SHP77 treated with DMSO at 0.1 percent for 48 hours (cell line): ENCODE data around the gene CSMD2.

Experiments used
- DNase-seq: peaks from one replicate; lab custom pipeline; 2025; lab: John Stamatoyannopoulos, UW

CSMD2 gene

GRCh38 chr1:33601751-33602150, 563.3 kb downstream of the CSMD2 start:
- DNase-seq: no peak

- DNase-seq: no peak
These were observed 565.4 kb downstream of the CSMD2 start for GRCh38 chr1:33599516-33600115.

- no peak for DNase-seq
These were observed 576.3 kb downstream of the CSMD2 start for GRCh38 chr1:33588726-33589125.

GRCh38 chr1:33586795-33587194, 578.2 kb downstream of the CSMD2 start:
- DNase-seq: no peak

GRCh38 chr1:33586106-33586505, 578.9 kb downstream of the CSMD2 start:
- DNase-seq: no peak

GRCh38 chr1:33583567-33583966, 581.5 kb downstream of the CSMD2 start:
- no peak for DNase-seq

GRCh38 chr1:33578557-33579448, 586.2 kb downstream of the CSMD2 start:
- DNase-seq: no peak

GRCh38 chr1:33577663-33578062, 587.4 kb downstream of the CSMD2 start:
- no peak for DNase-seq

GRCh38 chr1:33576821-33577599, 588.0 kb downstream of the CSMD2 start:
- DNase-seq: no peak

- no peak for DNase-seq
These were observed 589.6 kb downstream of the CSMD2 start for GRCh38 chr1:33575324-33575879.

- no peak for DNase-seq
These were observed 591.4 kb downstream of the CSMD2 start for GRCh38 chr1:33573661-33574060.

GRCh38 chr1:33572387-33572786, 592.6 kb downstream of the CSMD2 start:
- DNase-seq: no peak

- no peak for DNase-seq
These were observed 595.7 kb downstream of the CSMD2 start for GRCh38 chr1:33569331-33569730.

- no peak for DNase-seq
These were observed 601.3 kb downstream of the CSMD2 start for GRCh38 chr1:33563699-33564098.

GRCh38 chr1:33562563-33562962, 602.5 kb downstream of the CSMD2 start:
- no peak for DNase-seq

- no peak for DNase-seq
These were observed 603.5 kb downstream of the CSMD2 start for GRCh38 chr1:33561576-33561975.

- no peak for DNase-seq
These were observed 604.4 kb downstream of the CSMD2 start for GRCh38 chr1:33560680-33561079.

- DNase-seq: no peak
These were observed 616.3 kb downstream of the CSMD2 start for GRCh38 chr1:33548721-33549120.

GRCh38 chr1:33548319-33548718, 616.7 kb downstream of the CSMD2 start:
- DNase-seq: no peak

GRCh38 chr1:33547576-33547975, 617.5 kb downstream of the CSMD2 start:
- DNase-seq: no peak

GRCh38 chr1:33541966-33542365, 623.1 kb downstream of the CSMD2 start:
- no peak for DNase-seq

- no peak for DNase-seq
These were observed 627.1 kb downstream of the CSMD2 start for GRCh38 chr1:33537885-33538284.
